ENCODE results near the gene TTN. TPM values are rescaled to one million over a fixed set of nuclear protein-coding genes. Genes with fewer than 3 reads are reported as not detected.
"Not testable (repeated sequence)": the region's sequence is repeated elsewhere in the genome, so short reads cannot be mapped to it uniquely, and the experiment has no call there.

Gene TTN
- total and polyA plus RNA-seq, 8 donors: 1.4 to 27.5 (median 2.2) TPM

DNA sequence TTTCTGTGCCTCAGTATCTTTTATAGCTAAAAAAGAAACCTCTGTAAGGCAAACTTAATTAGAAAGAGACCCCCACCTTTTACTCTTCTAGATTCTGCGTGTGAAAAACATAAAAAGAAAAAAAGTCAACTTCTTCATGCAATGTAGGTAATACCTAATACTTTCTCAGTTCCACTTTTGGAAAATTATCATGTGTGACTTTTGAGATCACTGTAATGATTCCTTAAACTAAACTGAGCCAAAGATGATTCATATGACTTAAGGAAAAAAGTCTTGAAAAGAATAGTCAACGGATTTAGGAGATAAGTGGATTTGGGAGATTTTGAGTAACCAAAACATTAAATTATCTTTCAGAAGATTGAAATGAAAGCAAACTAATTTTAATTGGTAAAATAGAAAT is 278.0 kb downstream of the TTN start:
- H3K4me1 ChIP-seq: peaks cover 4 to 60% of the 10 kb centered on the region in 2 donors
- DNase-seq: no peak
- no peak overlapping the region for H3K4me3 ChIP-seq
- TF ChIP-seq, protein P1, sequence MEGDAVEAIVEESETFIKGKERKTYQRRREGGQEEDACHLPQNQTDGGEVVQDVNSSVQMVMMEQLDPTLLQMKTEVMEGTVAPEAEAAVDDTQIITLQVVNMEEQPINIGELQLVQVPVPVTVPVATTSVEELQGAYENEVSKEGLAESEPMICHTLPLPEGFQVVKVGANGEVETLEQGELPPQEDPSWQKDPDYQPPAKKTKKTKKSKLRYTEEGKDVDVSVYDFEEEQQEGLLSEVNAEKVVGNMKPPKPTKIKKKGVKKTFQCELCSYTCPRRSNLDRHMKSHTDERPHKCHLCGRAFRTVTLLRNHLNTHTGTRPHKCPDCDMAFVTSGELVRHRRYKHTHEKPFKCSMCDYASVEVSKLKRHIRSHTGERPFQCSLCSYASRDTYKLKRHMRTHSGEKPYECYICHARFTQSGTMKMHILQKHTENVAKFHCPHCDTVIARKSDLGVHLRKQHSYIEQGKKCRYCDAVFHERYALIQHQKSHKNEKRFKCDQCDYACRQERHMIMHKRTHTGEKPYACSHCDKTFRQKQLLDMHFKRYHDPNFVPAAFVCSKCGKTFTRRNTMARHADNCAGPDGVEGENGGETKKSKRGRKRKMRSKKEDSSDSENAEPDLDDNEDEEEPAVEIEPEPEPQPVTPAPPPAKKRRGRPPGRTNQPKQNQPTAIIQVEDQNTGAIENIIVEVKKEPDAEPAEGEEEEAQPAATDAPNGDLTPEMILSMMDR (IDR thresholded peaks at IDR 0.05): no peak
- peak overlapping the region in 1 of 2 donors; percentile 86 for H3K27ac ChIP-seq
- no peaks in the 10 kb centered on the region for H3K27me3 ChIP-seq
- H3K9me3 ChIP-seq: no peaks in the 10 kb centered on the region
- intact Hi-C loops (cut with DNase I): no loop called here
- no peak for ATAC-seq
- peaks cover 0 to 30% of the 10 kb centered on the region in 2 donors for H3K36me3 ChIP-seq

DNA sequence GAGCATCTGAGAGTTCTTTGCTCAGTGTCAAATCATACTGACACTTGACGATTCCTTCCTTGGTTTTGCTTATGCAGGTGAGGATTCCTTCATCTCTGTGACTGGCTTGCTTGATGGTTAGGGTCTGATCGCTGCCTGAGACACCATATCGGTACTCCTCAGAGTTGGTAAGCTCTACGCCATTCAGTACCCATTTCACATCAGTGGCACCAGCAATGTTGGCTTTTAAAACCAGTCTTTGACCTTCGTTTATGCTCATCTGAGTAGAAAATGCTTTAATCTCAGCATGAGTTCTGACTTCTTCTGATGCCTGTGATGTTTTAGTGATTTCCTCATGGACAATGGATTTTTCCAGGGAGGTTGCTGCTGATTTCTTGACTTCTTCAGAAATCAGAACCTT is 278.6 kb downstream of the TTN start:
- no peak for ATAC-seq
- TF ChIP-seq, protein P1 (IDR thresholded peaks at IDR 0.05): no peak
- intact Hi-C loops (cut with DNase I): no loop called here
- H3K36me3 ChIP-seq: peaks cover 0 to 25% of the 10 kb centered on the region in 2 donors
- no peaks in the 10 kb centered on the region for H3K9me3 ChIP-seq
- peak overlapping the region in 1 of 2 donors; percentile 86 for H3K27ac ChIP-seq
- no peak overlapping the region for H3K4me3 ChIP-seq
- H3K27me3 ChIP-seq: no peaks in the 10 kb centered on the region
- peaks cover 4 to 65% of the 10 kb centered on the region in 2 donors for H3K4me1 ChIP-seq
- DNase-seq: no peak

DNA sequence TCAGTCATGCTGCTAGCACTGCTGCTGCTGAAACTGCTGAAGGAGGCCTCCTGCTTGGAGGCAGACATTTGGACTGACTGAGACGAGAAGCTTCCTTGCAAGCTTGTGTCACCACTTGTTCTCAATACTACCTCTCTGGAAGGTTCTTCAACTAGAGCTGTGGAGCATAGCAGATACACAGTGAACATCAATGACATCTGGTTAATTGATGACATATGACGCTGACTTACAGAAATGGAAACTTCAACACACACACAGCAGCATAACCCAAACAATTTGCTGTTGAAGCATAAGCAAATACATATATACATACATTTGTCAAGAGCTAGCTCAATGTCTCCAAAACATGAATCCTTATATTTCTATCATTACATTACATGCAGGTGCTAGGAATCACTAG is 279.6 kb downstream of the TTN start:
- intact Hi-C loops (cut with DNase I): no loop called here
- no peak for ATAC-seq
- no peak overlapping the region for H3K4me3 ChIP-seq
- TF ChIP-seq, protein P1 (IDR thresholded peaks at IDR 0.05): no peak
- H3K4me1 ChIP-seq: peaks cover 4 to 65% of the 10 kb centered on the region in 2 donors
- peaks cover 0 to 15% of the 10 kb centered on the region in 2 donors for H3K36me3 ChIP-seq
- H3K9me3 ChIP-seq: no peaks in the 10 kb centered on the region
- peak overlapping the region in 1 of 2 donors; percentile 86 for H3K27ac ChIP-seq
- no peaks in the 10 kb centered on the region for H3K27me3 ChIP-seq
- no peak for DNase-seq

DNA sequence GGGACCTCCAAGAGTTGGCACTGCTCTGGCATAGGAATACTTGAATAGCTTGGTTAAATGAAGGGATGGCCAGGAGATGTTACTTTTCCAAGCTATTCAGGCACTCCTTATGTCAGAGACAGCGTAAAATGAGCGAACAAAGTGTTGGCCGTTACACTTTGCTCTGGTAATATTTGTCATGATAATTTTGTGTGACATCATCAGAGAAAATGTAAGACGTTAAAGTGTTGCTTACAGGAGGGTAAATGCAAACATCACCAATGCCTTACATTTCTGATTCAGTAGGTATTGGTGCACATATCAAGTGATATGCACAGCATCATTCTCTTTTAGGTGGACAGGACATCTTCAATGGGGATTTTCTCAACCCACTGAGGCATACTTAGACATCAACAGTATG is 281.0 kb downstream of the TTN start:
- Histone ChIP-seq H3K27ac (no peak overlapping the region), H3K4me3 (no peak overlapping the region), H3K27me3 (no peaks in the 10 kb centered on the region), H3K4me1 (peaks cover 4 to 60% of the 10 kb centered on the region in 2 donors), H3K9me3 (no peaks in the 10 kb centered on the region), H3K36me3 (peaks cover 0 to 3% of the 10 kb centered on the region in 2 donors)
- ATAC-seq: no peak
- TF ChIP-seq, protein P1 (IDR thresholded peaks at IDR 0.05): no peak
- intact Hi-C loops (cut with DNase I): no loop called here
- DNase-seq: no peak

DNA sequence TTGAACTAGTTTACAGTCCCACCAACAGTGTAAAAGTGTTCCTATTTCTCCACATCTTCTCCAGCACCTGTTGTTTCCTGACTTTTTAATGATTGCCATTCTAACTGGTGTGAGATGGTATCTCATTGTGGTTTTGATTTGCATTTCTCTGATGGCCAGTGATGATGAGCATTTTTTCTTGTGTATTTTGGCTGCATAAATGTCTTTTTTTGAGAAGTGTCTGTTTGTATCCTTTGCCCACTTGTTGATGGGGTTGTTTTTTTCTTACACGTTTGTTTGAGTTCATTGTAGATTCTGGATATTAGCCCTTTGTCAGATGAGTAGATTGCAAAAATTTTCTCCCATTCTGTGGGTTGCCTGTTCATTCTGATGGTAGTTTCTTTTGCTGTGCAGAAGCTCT is 281.8 kb downstream of the TTN start:
- intact Hi-C loops (cut with DNase I); ATAC-seq; H3K27me3 ChIP-seq; H3K36me3 ChIP-seq; H3K4me3 ChIP-seq; DNase-seq; H3K27ac ChIP-seq; H3K9me3 ChIP-seq: not testable (repeated sequence)
- peaks cover 4 to 53% of the 10 kb centered on the region in 2 donors for H3K4me1 ChIP-seq

DNA sequence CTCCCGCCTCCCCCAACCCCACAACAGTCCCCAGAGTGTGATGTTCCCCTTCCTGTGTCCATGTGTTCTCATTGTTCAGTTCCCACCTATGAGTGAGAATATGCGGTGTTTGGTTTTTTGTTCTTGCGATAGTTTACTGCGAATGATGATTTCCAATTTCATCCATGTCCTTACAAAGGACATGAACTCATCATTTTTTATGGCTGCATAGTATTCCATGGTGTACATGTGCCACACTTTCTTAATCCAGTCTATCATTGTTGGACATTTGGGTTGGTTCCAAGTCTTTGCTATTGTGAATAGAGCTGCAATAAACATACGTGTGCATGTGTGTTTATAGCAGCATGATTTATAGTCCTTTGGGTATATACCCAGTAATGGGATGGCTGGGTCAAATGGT is 282.2 kb downstream of the TTN start:
- H3K27ac ChIP-seq; DNase-seq; ATAC-seq; H3K9me3 ChIP-seq; H3K27me3 ChIP-seq; intact Hi-C loops (cut with DNase I); H3K36me3 ChIP-seq; H3K4me3 ChIP-seq: not testable (repeated sequence)
- H3K4me1 ChIP-seq: peaks cover 4 to 49% of the 10 kb centered on the region in 2 donors

Measured in left lung (tissue), 10 donors.